MM.1S (cell line): Measurements from ENCODE around the gene FAM163A.

Source experiments
- CTCF ChIP-seq: fragments of 300-600 bp; sonication (generic); IDR thresholded peaks from 2 replicates; pipeline ENCODE4 v1.5.1; 2016; ENCODE audit warnings: antibody characterized with exemption, low read length, mixed read lengths
- EZH2phosphoT487 ChIP-seq: fragments of 300-600 bp; sonication (generic); IDR thresholded peaks from 2 replicates; pipeline ENCODE4 v1.6.1; 2018; ENCODE audit warnings: antibody characterized with exemption, low read length

DNA sequence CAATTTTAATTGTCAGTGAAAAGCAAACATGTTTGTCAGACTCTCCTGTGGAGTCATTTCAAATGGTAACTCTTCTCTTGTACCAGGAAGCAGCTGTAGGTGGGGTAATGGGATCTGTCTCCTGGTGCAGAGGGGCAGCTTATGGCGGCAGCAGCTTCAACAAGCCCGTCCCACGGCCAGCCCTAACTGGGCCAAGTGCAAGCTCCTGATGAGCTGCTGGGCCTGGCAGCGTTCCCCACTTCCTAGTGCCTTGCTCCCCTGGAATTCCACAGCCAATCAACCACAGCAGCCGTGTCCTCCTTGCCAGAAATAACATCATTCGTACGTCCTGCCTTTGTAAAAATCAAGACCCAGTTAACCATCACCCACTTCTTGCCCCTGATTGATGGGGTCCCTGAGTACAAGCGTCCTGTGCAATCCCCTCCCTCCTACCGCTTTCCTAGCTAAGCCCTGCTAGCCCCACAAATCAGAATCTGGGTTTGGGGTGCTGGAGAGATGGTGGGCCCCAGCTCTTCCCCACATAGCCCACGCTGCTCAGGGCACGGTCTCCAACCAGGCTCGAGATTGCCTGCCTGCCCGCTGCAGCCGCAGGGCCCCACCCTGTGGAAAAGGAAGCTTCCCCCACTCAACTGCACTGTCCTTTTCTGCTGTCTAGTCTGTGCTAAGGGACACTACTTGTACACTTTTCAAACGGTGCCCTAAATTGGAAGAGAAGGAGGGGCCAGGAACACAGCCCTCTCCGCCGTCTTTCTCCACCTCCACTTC is 73.3 kb downstream of the FAM163A start:
- no peak for TF ChIP-seq CTCF
- TF ChIP-seq EZH2phosphoT487, result no peak
